SK-N-SH (cell line): Measurements from ENCODE around the gene SRF. TPM values are rescaled to one million over a fixed set of nuclear protein-coding genes. Genes with fewer than 3 reads are reported as not detected.

Source experiments
- CTCF ChIA-PET: fragments of 300-600, 350-600 bp; formaldehyde crosslinking; extraction: SDS; loops from one replicate; lab custom pipeline; 2021; lab: Yijun Ruan, JAX
- POLR2A ChIA-PET: fragments of 350-600 bp; sonication (Branson Sonifier 250); formaldehyde crosslinking; extraction: SDS; loops from one replicate; lab custom pipeline; 2020; ENCODE audit warnings: antibody characterized with exemption, inconsistent platforms; lab: Yijun Ruan, JAX
- DNase-seq: peaks from one replicate; pipeline ENCODE4 v3.0.0; 2012
- H2AFZ ChIP-seq: fragments of 200-600 bp; sonication (generic); 2 replicates; pipeline ENCODE4 v1.8.1; 2016; ENCODE audit warnings: antibody characterized with exemption, mild to moderate bottlenecking, low read depth
- H3F3A ChIP-seq: fragments of 200-600 bp; sonication (generic); replicated peaks from 2 replicates; pipeline ENCODE3; 2016; ENCODE audit warnings: antibody characterized with exemption, mild to moderate bottlenecking; ENCODE audit not compliant: insufficient read depth
- H3K27ac ChIP-seq, 2 experiments: fragments of 200-500 bp in 1 of 2; fragments of 200-600 bp in 1 of 2; sonication (Bioruptor generic) in 1 of 2; sonication (generic), shearing (Covaris generic) in 1 of 2; 2 replicates each; pipeline versions ENCODE4 v1.5.1 to v1.6.1; 2014 to 2016; ENCODE audit warnings: low read depth in 2 of 2, inconsistent platforms in 1 of 2, low read length in 1 of 2, mild to moderate bottlenecking in 1 of 2, mixed read lengths in 1 of 2
- H3K27me3 ChIP-seq: fragments of 200-600 bp; sonication (generic), shearing (Covaris generic); 2 replicates; pipeline ENCODE4 v1.6.1; 2016; ENCODE audit warnings: mixed run types; ENCODE audit not compliant: insufficient read depth
- H3K36me3 ChIP-seq, 2 experiments: fragments of 200-500 bp in 1 of 2; fragments of 200-600 bp in 1 of 2; sonication (Bioruptor generic) in 1 of 2; sonication (generic) in 1 of 2; replicated peaks in 1 of 2; 2 replicates each; pipeline versions ENCODE3 to v1.5.1; 2014 to 2016; ENCODE audit warnings: low read length in 1 of 2, mild to moderate bottlenecking in 1 of 2; ENCODE audit not compliant: insufficient read depth in 2 of 2, control insufficient read depth in 1 of 2
- H3K4me1 ChIP-seq, 2 experiments: fragments of 200-500 bp in 1 of 2; fragments of 200-600 bp in 1 of 2; sonication (Bioruptor generic) in 1 of 2; sonication (generic), shearing (Covaris generic) in 1 of 2; 2 replicates each; pipeline versions ENCODE4 v1.5.1 to v1.6.1; 2014 to 2016; ENCODE audit warnings: low read depth in 1 of 2, low read length in 1 of 2, mixed run types in 1 of 2; ENCODE audit not compliant: insufficient read depth in 2 of 2, control insufficient read depth in 1 of 2
- H3K4me2 ChIP-seq: fragments of 200-600 bp; sonication (generic), shearing (Covaris generic); 2 replicates; pipeline ENCODE4 v1.6.1; 2017; ENCODE audit warnings: mixed run types
- H3K4me3 ChIP-seq, 2 experiments: fragments of 200-500 bp in 1 of 2; fragments of 200-600 bp in 1 of 2; sonication (Bioruptor generic) in 1 of 2; sonication (generic), shearing (Covaris generic) in 1 of 2; 2 replicates each; pipeline versions ENCODE4 v1.5.1 to v1.8.1; 2014 to 2016; ENCODE audit warnings: low read depth in 2 of 2, inconsistent platforms in 1 of 2, low read length in 1 of 2, mild to moderate bottlenecking in 1 of 2, mixed read lengths in 1 of 2, moderate library complexity in 1 of 2
- H3K79me2 ChIP-seq: fragments of 200-600 bp; sonication (generic); 2 replicates; pipeline ENCODE4 v1.8.1; 2017; ENCODE audit warnings: mild to moderate bottlenecking; ENCODE audit not compliant: insufficient read depth
- H3K9ac ChIP-seq: fragments of 200-600 bp; sonication (generic); 2 replicates; pipeline ENCODE4 v1.6.1; 2017; ENCODE audit warnings: mixed run types
- H3K9me2 ChIP-seq: fragments of 200-600 bp; sonication (generic); 2 replicates; pipeline ENCODE4 v1.6.1; 2017; ENCODE audit warnings: mixed run types
- H3K9me3 ChIP-seq: fragments of 200-600 bp; sonication (generic); 2 replicates; pipeline ENCODE4 v1.6.1; 2017; ENCODE audit warnings: mixed run types, mild to moderate bottlenecking, moderate library complexity
- H4K20me1 ChIP-seq: fragments of 200-600 bp; sonication (generic); 2 replicates; pipeline ENCODE4 v1.6.1; 2017; ENCODE audit warnings: mild to moderate bottlenecking, mixed run types; ENCODE audit not compliant: insufficient read depth
- CHD2 ChIP-seq: fragments of 150-350 bp; IDR thresholded peaks from 2 replicates; pipeline ENCODE4 v1.6.1; 2018; ENCODE audit warnings: low read length; ENCODE audit not compliant: partially characterized antibody
- CTCF ChIP-seq: fragments of 200-600 bp; sonication (generic); IDR thresholded peaks from 2 replicates; pipeline ENCODE4 v1.6.1; 2017; ENCODE audit warnings: antibody characterized with exemption, mild to moderate bottlenecking, moderate library complexity
- EP300 ChIP-seq, 2 experiments: IDR thresholded peaks; 2 replicates each; pipeline versions ENCODE4 v1.4.0 to v1.6.1; 2012; ENCODE audit warnings: borderline replicate concordance in 1 of 2, low read depth in 1 of 2, low read length in 1 of 2
- GABPA ChIP-seq: IDR thresholded peaks from 2 replicates; pipeline ENCODE4 v1.4.0; 2012; ENCODE audit warnings: low read depth, mild to moderate bottlenecking
- MAX ChIP-seq: IDR thresholded peaks from 2 replicates; pipeline ENCODE4 v1.4.0; 2012; ENCODE audit warnings: low read depth
- MEF2A ChIP-seq: IDR thresholded peaks from 2 replicates; pipeline ENCODE4 v1.4.0; 2012; ENCODE audit warnings: low read depth, borderline replicate concordance
- NRF1 ChIP-seq: IDR thresholded peaks from 2 replicates; pipeline ENCODE4 v1.6.1; 2012; ENCODE audit warnings: low read depth, mild to moderate bottlenecking, low read length
- PBX3 ChIP-seq: IDR thresholded peaks from 2 replicates; pipeline ENCODE4; 2012
- POLR2AphosphoS5 ChIP-seq: IDR thresholded peaks from 2 replicates; pipeline ENCODE4 v1.6.1; 2012; ENCODE audit warnings: low read depth, low read length
- RXRA ChIP-seq: IDR thresholded peaks from 2 replicates; pipeline ENCODE4 v1.4.0; 2012; ENCODE audit warnings: low read depth, mild to moderate bottlenecking, borderline replicate concordance
- TEAD4 ChIP-seq: IDR thresholded peaks from 2 replicates; pipeline ENCODE4 v1.4.0; 2012; ENCODE audit warnings: mild to moderate bottlenecking, borderline replicate concordance; ENCODE audit not compliant: insufficient read depth
- ZBTB33 ChIP-seq: IDR thresholded peaks from 2 replicates; pipeline ENCODE4 v1.4.0; 2012; ENCODE audit warnings: low read depth, borderline replicate concordance
- WGBS: methylation state at CpG from one replicate; pipeline ENCODE4 v1.1.6; 2017; ENCODE audit warnings: low lambda C conversion rate; 5-methylcytosine and 5-hydroxymethylcytosine counted together
- polyA plus RNA-seq, 3 experiments: library from polyadenylated mRNA; depleted of rRNA; stranded (reverse); fragments of >200 nt; gene quantifications; 2 replicates each; pipeline ENCODE4 v1.2.3, GENCODE V29; 2012

Gene SRF
- polyA plus RNA-seq, 1 of the 3 experiments (the other 2 are of a cell fraction), result 31.7 TPM

GRCh38 chr6:43149265-43149664, 21.8 kb upstream of the SRF start:
- H3K4me1 ChIP-seq, result no peaks in the 10 kb centered on the region
- peak overlapping the region in 1 of 2 experiments; percentile 34; a peak in 1 of 4 replicates for H3K27ac ChIP-seq
- H3K27me3 ChIP-seq, result no peaks in the 10 kb centered on the region
- H3K9ac ChIP-seq, result no peak overlapping the region
- POLR2A ChIA-PET, result interaction anchor here (1.1 kb wide), 1 partner anchor 90 kb away, joined by 4 read pairs; the partner anchor contains the start of genes KLC4 and MRPL2
- no peak overlapping the region for H3K4me3 ChIP-seq
- WGBS, result 92% methylated on average over 1 of the region's 1 CpG
- CTCF ChIA-PET, result interaction anchor here (0.9 to 1.7 kb wide), 2 partner anchors 80 to 248 kb away, joined by 3 to 7 read pairs; no protein-coding TSS in a partner anchor
- H3K36me3 ChIP-seq, result peaks cover 16 to 20% of the 10 kb centered on the region in 2 experiments
- H2AFZ ChIP-seq, result no peak overlapping the region
- no peak for DNase-seq
- H3K9me2 ChIP-seq, result no peaks in the 10 kb centered on the region
- no peaks in the 10 kb centered on the region for H3K79me2 ChIP-seq
- no peak for TF ChIP-seq EP300 (IDR thresholded peaks at IDR 0.05; ENCODE audit: borderline replicate concordance in 1 of 2, low read depth in 1 of 2, low read length in 1 of 2)
- no peak for TF ChIP-seq TEAD4
- TF ChIP-seq POLR2AphosphoS5, result no peak
- TF ChIP-seq PBX3, result no peak
- no peak for TF ChIP-seq CTCF
- no peak for TF ChIP-seq MAX
- TF ChIP-seq NRF1, result no peak
- TF ChIP-seq GABPA, result no peak
- no peak for TF ChIP-seq ZBTB33
- no peak for TF ChIP-seq CHD2
- TF ChIP-seq MEF2A, result no peak
- no peak for TF ChIP-seq RXRA
- peak overlapping the region; percentile 17; the same call in 1 of the 2 replicates for H3K4me2 ChIP-seq
- H3K9me3 ChIP-seq, result no peaks in the 10 kb centered on the region
- peaks cover 6% of the 10 kb centered on the region for H3F3A ChIP-seq
- H4K20me1 ChIP-seq, result no peaks in the 10 kb centered on the region
